ENCODE results near the gene CFAP97D1.

The CFAP97D1 gene

GRCh38 chr17:43799047-43799446, 18.8 kb downstream of the CFAP97D1 start:
- no peak for DNase-seq (ENCODE audit: low spot score)

- DNase-seq (ENCODE audit: low spot score): no peak
Observed at GRCh38 chr17:43800736-43801135, 20.5 kb downstream of the CFAP97D1 start.

GRCh38 chr17:43801844-43802243, 21.6 kb downstream of the CFAP97D1 start:
- no peak for DNase-seq (ENCODE audit: low spot score)

- DNase-seq (ENCODE audit: low spot score): peak; percentile 63
Observed at GRCh38 chr17:43803758-43804157, 23.5 kb downstream of the CFAP97D1 start.

- no peak for DNase-seq (ENCODE audit: low spot score)
Observed at GRCh38 chr17:43805117-43805516, 24.9 kb downstream of the CFAP97D1 start.

GRCh38 chr17:43808076-43808475, 27.8 kb downstream of the CFAP97D1 start:
- DNase-seq (ENCODE audit: low spot score): no peak

GRCh38 chr17:43809121-43809520, 28.9 kb downstream of the CFAP97D1 start:
- no peak for DNase-seq (ENCODE audit: low spot score)

- no peak for DNase-seq (ENCODE audit: low spot score)
Observed at GRCh38 chr17:43810226-43810715, 30.0 kb downstream of the CFAP97D1 start.

GRCh38 chr17:43810823-43811222, 30.6 kb downstream of the CFAP97D1 start:
- no peak for DNase-seq (ENCODE audit: low spot score)

- no peak for DNase-seq (ENCODE audit: low spot score)
Observed at GRCh38 chr17:43812396-43813265, 32.4 kb downstream of the CFAP97D1 start.

- DNase-seq (ENCODE audit: low spot score): no peak
Observed at GRCh38 chr17:43813386-43813785, 33.2 kb downstream of the CFAP97D1 start.

GRCh38 chr17:43814026-43814425, 33.8 kb downstream of the CFAP97D1 start:
- peak; percentile 60 for DNase-seq (ENCODE audit: low spot score)

GRCh38 chr17:43814714-43815113, 34.5 kb downstream of the CFAP97D1 start:
- DNase-seq (ENCODE audit: low spot score): no peak

- DNase-seq (ENCODE audit: low spot score): no peak
Observed at GRCh38 chr17:43816336-43817320, 36.4 kb downstream of the CFAP97D1 start.

GRCh38 chr17:43817826-43818225, 37.6 kb downstream of the CFAP97D1 start:
- no peak for DNase-seq (ENCODE audit: low spot score)

- DNase-seq (ENCODE audit: low spot score): no peak
Observed at GRCh38 chr17:43818966-43819365, 38.7 kb downstream of the CFAP97D1 start.

- no peak for DNase-seq (ENCODE audit: low spot score)
Observed at GRCh38 chr17:43820759-43821158, 40.5 kb downstream of the CFAP97D1 start.

- DNase-seq (ENCODE audit: low spot score): no peak
Observed at GRCh38 chr17:43822570-43823190, 42.4 kb downstream of the CFAP97D1 start.

- DNase-seq (ENCODE audit: low spot score): no peak
Observed at GRCh38 chr17:43823350-43824084, 43.3 kb downstream of the CFAP97D1 start.

GRCh38 chr17:43825567-43825966, 45.3 kb downstream of the CFAP97D1 start:
- no peak for DNase-seq (ENCODE audit: low spot score)

- DNase-seq (ENCODE audit: low spot score): no peak
Observed at GRCh38 chr17:43826206-43826605, 46.0 kb downstream of the CFAP97D1 start.
